ENCODE results near the gene BIK. TPM values are rescaled to one million over a fixed set of nuclear protein-coding genes. Genes with fewer than 3 reads are reported as not detected.
A peak's percentile ranks its signal among the peaks of the same experiment; 100 is the strongest.

BIK gene
- total RNA-seq, 6 experiments from 2014 or later: 0.20 TPM; not detected in 5

GRCh38 chr22:43114958-43115357, 4.4 kb downstream of the BIK start:
- Mint-ChIP-seq H3K27me3 (ENCODE audit: insufficient read depth) (peaks cover 32% of the 10 kb centered on the region), H3K4me3 (no peak overlapping the region), H3K36me3 (ENCODE audit: low read depth) (no peaks in the 10 kb centered on the region), H3K9me3 (no peaks in the 10 kb centered on the region), H3K4me1 (ENCODE audit: low read depth) (no peaks in the 10 kb centered on the region), H3K27ac (no peak overlapping the region)
- DNase-seq: no peak
- no peak for TF ChIP-seq CTCF (IDR thresholded peaks at IDR 0.05)

DNA sequence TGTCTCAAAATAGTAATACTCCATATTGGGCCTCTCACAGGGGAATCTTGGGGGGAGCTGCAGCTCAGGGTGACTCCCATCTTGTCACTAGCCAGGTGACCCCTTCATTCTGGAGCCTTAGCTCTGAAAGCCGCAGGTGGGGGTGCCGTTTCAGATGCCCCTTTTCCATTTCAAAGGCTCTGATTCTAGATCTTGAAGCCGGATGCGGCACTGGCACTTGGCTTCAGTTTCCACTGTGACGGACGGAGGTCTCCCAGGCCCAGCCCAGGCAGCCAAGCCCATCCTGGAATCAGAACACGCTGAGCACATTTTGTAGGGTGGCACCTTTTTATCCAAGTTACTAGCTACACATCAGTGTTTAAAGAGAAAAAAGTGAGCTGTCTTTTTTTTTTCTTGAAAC, 6.4 kb downstream of the BIK start:
- Mint-ChIP-seq H3K27ac (no peak overlapping the region), H3K4me3 (no peak overlapping the region), H3K9me3 (no peaks in the 10 kb centered on the region), H3K4me1 (ENCODE audit: low read depth) (no peaks in the 10 kb centered on the region), H3K36me3 (ENCODE audit: low read depth) (no peaks in the 10 kb centered on the region), H3K27me3 (ENCODE audit: insufficient read depth) (peaks cover 25% of the 10 kb centered on the region)
- no peak for DNase-seq
- TF ChIP-seq CTCF (IDR thresholded peaks at IDR 0.05): no peak

GRCh38 chr22:43118024-43118849, 7.7 kb downstream of the BIK start:
- Mint-ChIP-seq H3K27ac (no peak overlapping the region), H3K36me3 (ENCODE audit: low read depth) (no peaks in the 10 kb centered on the region)
- DNase-seq: no peak

DNA sequence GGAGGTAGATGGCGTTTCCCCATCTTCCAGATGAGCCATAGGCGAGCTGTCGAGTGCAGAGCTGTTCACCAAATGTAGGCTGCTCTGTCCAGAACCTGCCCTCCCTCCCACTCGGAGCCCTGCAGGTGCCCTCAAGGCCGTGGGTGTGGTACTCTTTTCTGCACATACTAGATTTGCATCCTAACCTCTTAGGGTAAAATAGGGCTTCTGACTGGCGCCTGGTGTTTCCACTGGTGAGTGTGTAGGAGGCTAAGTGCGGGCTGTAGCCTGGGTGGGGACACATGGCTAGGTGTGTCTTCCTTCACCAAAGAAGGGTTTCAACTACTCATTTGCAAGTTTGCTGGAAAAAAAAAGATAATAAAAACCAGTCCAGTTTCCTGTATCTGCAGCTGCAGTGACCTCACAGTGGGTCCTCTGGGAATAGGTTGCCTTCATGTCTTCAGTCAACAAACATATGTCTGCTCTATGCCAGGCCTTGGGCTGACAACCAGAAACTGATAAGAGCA, 8.5 kb downstream of the BIK start:
- no peak for DNase-seq
- H3K4me1 Mint-ChIP-seq (ENCODE audit: low read depth): no peaks in the 10 kb centered on the region
- no peaks in the 10 kb centered on the region for H3K9me3 Mint-ChIP-seq
- no peaks in the 10 kb centered on the region for H3K36me3 Mint-ChIP-seq (ENCODE audit: low read depth)
- no peak for TF ChIP-seq CTCF (IDR thresholded peaks at IDR 0.05)
- peaks cover 8% of the 10 kb centered on the region for H3K27me3 Mint-ChIP-seq (ENCODE audit: insufficient read depth)
- no peak overlapping the region for H3K27ac Mint-ChIP-seq
- H3K4me3 Mint-ChIP-seq: no peak overlapping the region

More at GRCh38 chr22:43118024-43118849, 7.7 kb downstream of the BIK start:
- H3K27me3 Mint-ChIP-seq (ENCODE audit: insufficient read depth): peaks cover 15% of the 10 kb centered on the region
- no peak overlapping the region for H3K4me3 Mint-ChIP-seq
- H3K9me3 Mint-ChIP-seq: no peaks in the 10 kb centered on the region
- no peaks in the 10 kb centered on the region for H3K4me1 Mint-ChIP-seq (ENCODE audit: low read depth)
- no peak for TF ChIP-seq CTCF (IDR thresholded peaks at IDR 0.05)

GRCh38 chr22:43126501-43127165, 16.1 kb downstream of the BIK start:
- Mint-ChIP-seq H3K4me3 (no peak overlapping the region), H3K27ac (peak overlapping the region; percentile 75), H3K36me3 (ENCODE audit: low read depth) (no peaks in the 10 kb centered on the region), H3K27me3 (ENCODE audit: insufficient read depth) (no peaks in the 10 kb centered on the region; the same call in none of the 2 replicates), H3K4me1 (ENCODE audit: low read depth) (peaks cover 14% of the 10 kb centered on the region), H3K9me3 (no peaks in the 10 kb centered on the region)
- peak; percentile 59 for DNase-seq
- TF ChIP-seq CTCF (IDR thresholded peaks at IDR 0.05): no peak
